Putamen (tissue), 1 donor: ENCODE measurements around the gene NPTX2.
A peak's percentile ranks its signal among the peaks of the same experiment; 100 is the strongest.
"Not testable (repeated sequence)": the region's sequence is repeated elsewhere in the genome, so short reads cannot be mapped to it uniquely, and the experiment has no call there.

Experiments used
- DNase-seq: peaks from one replicate; pipeline ENCODE4 v3.0.0-alpha.2; 2016; ENCODE audit warnings: low spot score

Gene NPTX2

GRCh38 chr7:98617051-98617959 lies at the start of gene NPTX2:
NPTX2 (plus strand) TSS chr7:98617285; CDS start chr7:98617462, 177 bp downstream.
- DNase-seq, result peak; percentile 57

GRCh38 chr7:98567991-98568390 lies 49.1 kb upstream of the NPTX2 start:
- DNase-seq, result no peak

- DNase-seq, result no peak
These were observed 48.2 kb upstream of the NPTX2 start for GRCh38 chr7:98568891-98569290.

GRCh38 chr7:98569691-98570337 lies 47.3 kb upstream of the NPTX2 start:
- DNase-seq, result peak; percentile 66

- DNase-seq, result no peak
These were observed 46.1 kb upstream of the NPTX2 start for GRCh38 chr7:98571006-98571405.

- DNase-seq, result no peak
These were observed 45.1 kb upstream of the NPTX2 start for GRCh38 chr7:98571986-98572385.

GRCh38 chr7:98572716-98573115 lies 44.4 kb upstream of the NPTX2 start:
- not testable (repeated sequence) for DNase-seq

- DNase-seq, result no peak
These were observed 43.3 kb upstream of the NPTX2 start for GRCh38 chr7:98573816-98574215.

GRCh38 chr7:98575878-98576277 lies 41.2 kb upstream of the NPTX2 start:
- no peak for DNase-seq

GRCh38 chr7:98584830-98585229 lies 32.3 kb upstream of the NPTX2 start:
- no peak for DNase-seq

GRCh38 chr7:98591926-98592325 lies 25.2 kb upstream of the NPTX2 start:
- no peak for DNase-seq

- DNase-seq, result no peak
These were observed 22.7 kb upstream of the NPTX2 start for GRCh38 chr7:98594348-98594747.

- DNase-seq, result no peak
These were observed 22.3 kb upstream of the NPTX2 start for GRCh38 chr7:98594787-98595186.

- no peak for DNase-seq
These were observed 18.1 kb upstream of the NPTX2 start for GRCh38 chr7:98598846-98599615.

- DNase-seq, result no peak
These were observed 17.2 kb upstream of the NPTX2 start for GRCh38 chr7:98599886-98600285.

GRCh38 chr7:98602755-98603398 lies 14.2 kb upstream of the NPTX2 start:
- no peak for DNase-seq

GRCh38 chr7:98603399-98603788 lies 13.7 kb upstream of the NPTX2 start:
- DNase-seq, result no peak

- no peak for DNase-seq
These were observed 3.3 kb upstream of the NPTX2 start for GRCh38 chr7:98613601-98614425.

GRCh38 chr7:98616381-98617050 lies 569 bp upstream of the NPTX2 start:
- DNase-seq, result no peak

- no peak for DNase-seq
These were observed 904 bp downstream of the NPTX2 start for GRCh38 chr7:98617960-98618418.
